SK-MEL-5 (cell line): ENCODE measurements around the gene MADD. TPM values are rescaled to one million over a fixed set of nuclear protein-coding genes. Genes with fewer than 3 reads are reported as not detected.

Experiments used
- DNase-seq: peaks from one replicate; pipeline ENCODE4 v3.0.0-alpha.2; 2016; ENCODE audit warnings: low read depth, low spot score
- in situ Hi-C: cut with HindIII; loops from 2 replicates; pipeline ENCODE4 v1.10.0; 2016; ENCODE audit warnings: low sequenced_read_pairs, high pct_unique_total_duplicates, low pct_unique_long_range_greater_than_20kb
- total RNA-seq: library from RNA; depleted of rRNA; stranded (reverse); fragments of >200 nt; shearing (Covaris generic); gene quantifications from 2 replicates; pipeline ENCODE4 v1.2.3, GENCODE V29; 2014; rRNA removed

The MADD gene
- total RNA-seq, 1 experiment from 2014 or later: 15.7 TPM

- in situ Hi-C loops: no loop called here
- DNase-seq: no peak
These were observed 108.9 kb downstream of the MADD start for GRCh38 chr11:47378836-47379170.

GRCh38 chr11:47379317-47379716 is 109.4 kb downstream of the MADD start:
- in situ Hi-C loops: no loop called here
- DNase-seq: no peak

Other genes starting within 250 kb of the MADD start
- gene ARFGAP2, start 93.3 kb upstream of the MADD start, total RNA-seq: 61.7 and 62.9 TPM in 2 replicates
- gene PACSIN3, start 83.7 kb upstream of the MADD start, total RNA-seq: 33.7 and 36.3 TPM in 2 replicates
- 56.7 and 62.4 TPM in 2 replicates for gene DDB2, start 55.2 kb upstream of the MADD start, total RNA-seq
- 38.8 and 44.8 TPM in 2 replicates for gene ACP2, start 21.3 kb upstream of the MADD start, total RNA-seq
- gene NR1H3, start 12.1 kb upstream of the MADD start, total RNA-seq: 6.7 and 7.4 TPM in 2 replicates
- gene MYBPC3, start 82.6 kb downstream of the MADD start, total RNA-seq: not detected in 2 replicates
- not detected in 2 replicates for gene SPI1, start 108.4 kb downstream of the MADD start, total RNA-seq
- gene SLC39A13, start 138.5 kb downstream of the MADD start, total RNA-seq: 34.9 and 38.6 TPM in 2 replicates
- gene PSMC3, start 156.3 kb downstream of the MADD start, total RNA-seq: 152 and 165 TPM in 2 replicates
- not detected in 2 replicates for gene RAPSN, start 179.0 kb downstream of the MADD start, total RNA-seq